GM18907 (cell line): ENCODE measurements around the gene C1orf185.
"Not testable (repeated sequence)": the region's sequence is repeated elsewhere in the genome, so short reads cannot be mapped to it uniquely, and the experiment has no call there.

Experiments used
- ATAC-seq: cut with Tn5 transposase; IDR thresholded peaks from one replicate; pipeline ENCODE4 v1.9.1; 2021; ENCODE audit warnings: mild to moderate bottlenecking, moderate library complexity; ENCODE audit not compliant: unreplicated experiment

Gene C1orf185

GRCh38 chr1:51133045-51133444 lies 31.0 kb downstream of the C1orf185 start:
- no peak for ATAC-seq

- ATAC-seq: not testable (repeated sequence)
These were observed 35.7 kb downstream of the C1orf185 start for GRCh38 chr1:51137696-51138095.

- no peak for ATAC-seq
These were observed 37.4 kb downstream of the C1orf185 start for GRCh38 chr1:51139474-51139873.

- ATAC-seq: no peak
These were observed 45.4 kb downstream of the C1orf185 start for GRCh38 chr1:51147394-51147793.

GRCh38 chr1:51154776-51155175 lies 52.7 kb downstream of the C1orf185 start:
- no peak for ATAC-seq

GRCh38 chr1:51156752-51157151 lies 54.7 kb downstream of the C1orf185 start:
- no peak for ATAC-seq

- no peak for ATAC-seq
These were observed 55.4 kb downstream of the C1orf185 start for GRCh38 chr1:51157395-51157794.

- ATAC-seq: no peak
These were observed 56.2 kb downstream of the C1orf185 start for GRCh38 chr1:51158263-51158662.

GRCh38 chr1:51162560-51162959 lies 60.5 kb downstream of the C1orf185 start:
- not testable (repeated sequence) for ATAC-seq

GRCh38 chr1:51165540-51165939 lies 63.5 kb downstream of the C1orf185 start:
- no peak for ATAC-seq

- no peak for ATAC-seq
These were observed 66.3 kb downstream of the C1orf185 start for GRCh38 chr1:51168266-51168845.

GRCh38 chr1:51168936-51169335 lies 66.9 kb downstream of the C1orf185 start:
- no peak for ATAC-seq

GRCh38 chr1:51170342-51170741 lies 68.3 kb downstream of the C1orf185 start:
- ATAC-seq: no peak

- ATAC-seq: no peak
These were observed 70.8 kb downstream of the C1orf185 start for GRCh38 chr1:51172811-51173210.

GRCh38 chr1:51175278-51175677 lies 73.2 kb downstream of the C1orf185 start:
- no peak for ATAC-seq

- ATAC-seq: not testable (repeated sequence)
These were observed 76.0 kb downstream of the C1orf185 start for GRCh38 chr1:51177988-51178387.

GRCh38 chr1:51188230-51188629 lies 86.2 kb downstream of the C1orf185 start:
- no peak for ATAC-seq

- no peak for ATAC-seq
These were observed 87.5 kb downstream of the C1orf185 start for GRCh38 chr1:51189421-51190073.

- ATAC-seq: no peak
These were observed 88.9 kb downstream of the C1orf185 start for GRCh38 chr1:51190961-51191360.

- no peak for ATAC-seq
These were observed 90.3 kb downstream of the C1orf185 start for GRCh38 chr1:51192213-51192843.

- no peak for ATAC-seq
These were observed 91.5 kb downstream of the C1orf185 start for GRCh38 chr1:51193564-51193963.
